Ovary (tissue), 3 donors: ENCODE measurements around the gene HBB.

Experiments used
- EP300 ChIP-seq: sonication (generic); formaldehyde crosslinking; IDR thresholded peaks from one replicate; pipeline ENCODE4 v1.6.1; 2017; ENCODE audit warnings: antibody characterized with exemption
- TF ChIP-seq, protein P1 (sequence below), 3 donors: fragments of 450-650 bp in 2 of 3; fragments of 200-600 bp in 1 of 3; IDR thresholded peaks; one replicate each; pipeline versions ENCODE4 v1.5.1 to v1.8.0; 2016 to 2022; ENCODE audit warnings: antibody characterized with exemption in 3 of 3, mild to moderate bottlenecking in 1 of 3
- donor health status: DM: no; HTN: no; CAD: no.

DNA sequence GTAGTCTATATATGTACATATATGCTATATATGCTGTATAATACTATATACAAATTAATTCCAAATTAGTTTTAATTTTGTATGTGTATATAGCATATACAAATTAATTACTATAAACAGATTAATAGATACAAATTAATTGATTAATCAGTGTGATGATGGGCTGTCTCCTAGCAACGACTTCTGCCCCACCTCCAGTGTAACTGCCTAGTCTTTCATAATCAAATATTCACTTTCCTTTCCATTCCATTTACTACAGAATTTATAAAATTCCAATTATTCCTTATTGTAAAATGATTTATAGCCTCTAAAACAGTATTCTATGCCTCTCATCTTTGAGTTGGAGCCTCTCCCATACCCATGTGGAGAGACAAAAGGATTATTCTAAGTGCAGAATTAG is 6.4 kb upstream of the HBB start:
- TF ChIP-seq, protein P1, sequence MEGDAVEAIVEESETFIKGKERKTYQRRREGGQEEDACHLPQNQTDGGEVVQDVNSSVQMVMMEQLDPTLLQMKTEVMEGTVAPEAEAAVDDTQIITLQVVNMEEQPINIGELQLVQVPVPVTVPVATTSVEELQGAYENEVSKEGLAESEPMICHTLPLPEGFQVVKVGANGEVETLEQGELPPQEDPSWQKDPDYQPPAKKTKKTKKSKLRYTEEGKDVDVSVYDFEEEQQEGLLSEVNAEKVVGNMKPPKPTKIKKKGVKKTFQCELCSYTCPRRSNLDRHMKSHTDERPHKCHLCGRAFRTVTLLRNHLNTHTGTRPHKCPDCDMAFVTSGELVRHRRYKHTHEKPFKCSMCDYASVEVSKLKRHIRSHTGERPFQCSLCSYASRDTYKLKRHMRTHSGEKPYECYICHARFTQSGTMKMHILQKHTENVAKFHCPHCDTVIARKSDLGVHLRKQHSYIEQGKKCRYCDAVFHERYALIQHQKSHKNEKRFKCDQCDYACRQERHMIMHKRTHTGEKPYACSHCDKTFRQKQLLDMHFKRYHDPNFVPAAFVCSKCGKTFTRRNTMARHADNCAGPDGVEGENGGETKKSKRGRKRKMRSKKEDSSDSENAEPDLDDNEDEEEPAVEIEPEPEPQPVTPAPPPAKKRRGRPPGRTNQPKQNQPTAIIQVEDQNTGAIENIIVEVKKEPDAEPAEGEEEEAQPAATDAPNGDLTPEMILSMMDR (IDR thresholded peaks at IDR 0.05): no peak
- TF ChIP-seq EP300: no peak
